Measurements from ENCODE around the gene RAB14. TPM values are rescaled to one million over a fixed set of nuclear protein-coding genes. Genes with fewer than 3 reads are reported as not detected.

Gene RAB14
- total RNA-seq, 1 experiment from 2014 or later, result 82.6 TPM

GRCh38 chr9:121207371-121207940 is 5.8 kb upstream of the RAB14 start:
- intact Hi-C loops (cut with micrococcal nuclease; ENCODE audit: unreplicated experiment), result no loop called here
- TF ChIP-seq EZH2 (IDR thresholded peaks at IDR 0.05; ENCODE audit: low read depth) (no peak), CTCF (conservative IDR thresholded peaks at IDR 0.05) (no peak)
- no peaks in the 10 kb centered on the region; the same call in 1 of the 2 replicates for H3F3A ChIP-seq (ENCODE audit: insufficient read depth, low read depth)
- BruUV-seq (replicated peaks), result no TSS peak
- H3K4me2 ChIP-seq, result no peak overlapping the region
- no peaks in the 10 kb centered on the region; the same call in 1 of the 2 replicates for H3K4me1 ChIP-seq (replicated peaks; ENCODE audit: insufficient read depth)
- CTCF ChIA-PET, result no interaction called here
- no peaks in the 10 kb centered on the region for H4K20me1 ChIP-seq (ENCODE audit: insufficient read depth)
- POLR2A ChIA-PET (ENCODE audit: unreplicated experiment), result no interaction called here
- no peak overlapping the region for H3K4me3 ChIP-seq
- no peak overlapping the region for H2AFZ ChIP-seq
- no peaks in the 10 kb centered on the region for H3K9me2 ChIP-seq (ENCODE audit: insufficient read depth)
- no peaks in the 10 kb centered on the region for H3K27me3 ChIP-seq (ENCODE audit: insufficient read depth, low read depth)
- no peaks in the 10 kb centered on the region for H3K36me3 ChIP-seq (ENCODE audit: low read depth)
- DNase-seq, result no peak
- no peak overlapping the region for H3K27ac ChIP-seq
- no peaks in the 10 kb centered on the region for H3K9me3 ChIP-seq (ENCODE audit: insufficient read depth, low read depth)
- H3K79me2 ChIP-seq (ENCODE audit: low read depth), result peaks cover under 1% of the 10 kb centered on the region; the same call in 1 of the 2 replicates

- H4K20me1 ChIP-seq (ENCODE audit: insufficient read depth), result no peaks in the 10 kb centered on the region
- ChIA-PET CTCF (no interaction called here), POLR2A (ENCODE audit: unreplicated experiment) (no interaction called here)
- H2AFZ ChIP-seq, result no peak overlapping the region
- intact Hi-C loops (cut with micrococcal nuclease; ENCODE audit: unreplicated experiment), result no loop called here
- no peak for DNase-seq
- BruUV-seq (replicated peaks), result no TSS peak
- no peaks in the 10 kb centered on the region; the same call in 1 of the 2 replicates for H3K4me1 ChIP-seq (replicated peaks; ENCODE audit: insufficient read depth)
- peaks cover 5% of the 10 kb centered on the region for H3K79me2 ChIP-seq (ENCODE audit: low read depth)
- no peaks in the 10 kb centered on the region for H3K9me3 ChIP-seq (ENCODE audit: insufficient read depth, low read depth)
- H3K36me3 ChIP-seq (ENCODE audit: low read depth), result no peaks in the 10 kb centered on the region
- H3K27me3 ChIP-seq (ENCODE audit: insufficient read depth, low read depth), result no peaks in the 10 kb centered on the region
- TF ChIP-seq EZH2 (IDR thresholded peaks at IDR 0.05; ENCODE audit: low read depth), result no peak
- no peak for TF ChIP-seq CTCF (conservative IDR thresholded peaks at IDR 0.05)
- H3K4me2 ChIP-seq, result no peak overlapping the region
- no peak overlapping the region for H3K4me3 ChIP-seq
- H3F3A ChIP-seq (ENCODE audit: insufficient read depth, low read depth), result no peaks in the 10 kb centered on the region; the same call in 1 of the 2 replicates
- no peaks in the 10 kb centered on the region for H3K9me2 ChIP-seq (ENCODE audit: insufficient read depth)
- no peak overlapping the region for H3K27ac ChIP-seq
Measured at GRCh38 chr9:121206516-121207370, 5.1 kb upstream of the RAB14 start.

- CTCF ChIA-PET, result no interaction called here
- TF ChIP-seq EZH2 (IDR thresholded peaks at IDR 0.05; ENCODE audit: low read depth), result no peak
- no peak for TF ChIP-seq CTCF (conservative IDR thresholded peaks at IDR 0.05)
- Histone ChIP-seq H2AFZ (no peak overlapping the region), H3K4me3 (no peak overlapping the region), H3K27ac (no peak overlapping the region), H3K27me3 (ENCODE audit: insufficient read depth, low read depth) (no peaks in the 10 kb centered on the region), H3K36me3 (ENCODE audit: low read depth) (no peaks in the 10 kb centered on the region), H3K4me1 (replicated peaks; ENCODE audit: insufficient read depth) (peaks cover 10% of the 10 kb centered on the region), H3K9me3 (ENCODE audit: insufficient read depth, low read depth) (no peaks in the 10 kb centered on the region), H4K20me1 (ENCODE audit: insufficient read depth) (peaks cover 13% of the 10 kb centered on the region), H3F3A (ENCODE audit: insufficient read depth, low read depth) (no peaks in the 10 kb centered on the region; the same call in 1 of the 2 replicates), H3K79me2 (ENCODE audit: low read depth) (peaks cover 24% of the 10 kb centered on the region), H3K4me2 (no peak overlapping the region), H3K9me2 (ENCODE audit: insufficient read depth) (no peaks in the 10 kb centered on the region)
- POLR2A ChIA-PET (ENCODE audit: unreplicated experiment), result no interaction called here
- BruUV-seq (replicated peaks), result no TSS peak
- no peak for DNase-seq
- intact Hi-C loops (cut with micrococcal nuclease; ENCODE audit: unreplicated experiment), result loop anchor here (5.0 kb wide), 1 partner anchor 52 kb away; no protein-coding TSS in a partner anchor
Measured at GRCh38 chr9:121204611-121205010, 2.9 kb upstream of the RAB14 start.
